NCI-H526 treated with DMSO at 0.1 percent for 48 hours (cell line): ENCODE results near the gene CRAT.

ENCODE experiments used
- DNase-seq: peaks from one replicate; lab custom pipeline; 2025; lab: John Stamatoyannopoulos, UW

CRAT gene

DNA sequence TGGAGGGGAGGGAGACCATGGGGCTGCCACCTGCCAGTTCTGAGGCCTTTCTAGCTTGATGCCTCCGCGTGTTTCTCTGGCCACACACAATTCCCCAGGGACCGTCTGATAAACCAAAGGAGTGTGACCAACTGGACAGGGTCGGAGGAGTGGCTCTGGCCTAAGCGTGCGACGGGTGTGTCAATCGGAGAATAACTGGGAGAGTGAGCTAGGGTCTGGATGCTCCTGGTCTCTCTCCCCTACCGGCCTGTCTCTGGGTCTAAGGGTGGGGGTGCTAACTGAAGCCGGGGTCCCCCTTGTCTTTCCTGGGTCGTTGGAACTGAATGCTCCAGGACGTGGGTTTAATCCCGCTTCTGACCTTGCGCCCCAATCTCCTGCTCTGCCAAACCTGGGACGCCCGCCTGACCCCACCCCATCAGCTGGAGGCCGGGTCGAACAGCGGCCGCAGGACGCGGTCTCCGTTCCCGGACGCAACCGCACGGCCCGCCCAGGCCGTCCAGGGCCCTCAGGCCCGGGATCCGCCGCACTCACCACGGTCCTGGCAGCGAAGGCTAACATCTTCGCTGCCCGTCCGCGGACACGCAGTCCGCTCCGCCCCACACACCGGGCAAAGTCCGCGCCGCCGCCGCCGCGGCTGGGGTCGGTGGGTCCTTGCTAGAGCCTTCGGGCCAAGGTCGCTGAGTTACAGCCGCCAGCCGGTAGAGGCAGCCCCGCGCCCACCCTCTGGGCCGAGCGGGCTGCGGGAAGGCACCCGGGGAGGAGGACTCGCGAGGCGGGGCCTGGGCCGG is 447 bp downstream of the CRAT start:
- DNase-seq, result peak; percentile 7

DNA sequence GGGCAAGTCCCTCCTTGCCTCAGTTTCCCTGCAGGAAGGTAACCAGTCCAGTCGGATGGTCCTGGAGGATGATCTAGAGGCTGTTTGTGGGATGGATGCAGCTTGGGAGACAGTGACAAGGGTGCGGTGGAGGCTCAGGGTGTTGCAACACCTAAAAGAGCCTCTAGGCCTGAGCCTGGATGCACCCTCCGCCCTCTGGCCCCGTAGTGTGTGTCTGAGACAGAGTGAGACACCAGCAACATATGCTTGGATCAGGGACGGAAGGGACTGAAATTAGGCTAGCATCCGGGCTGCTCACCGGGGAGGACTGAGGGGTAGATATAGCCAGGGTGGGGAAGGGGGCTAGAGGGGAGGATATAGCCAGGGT is 1.1 kb downstream of the CRAT start:
- no peak for DNase-seq

DNA sequence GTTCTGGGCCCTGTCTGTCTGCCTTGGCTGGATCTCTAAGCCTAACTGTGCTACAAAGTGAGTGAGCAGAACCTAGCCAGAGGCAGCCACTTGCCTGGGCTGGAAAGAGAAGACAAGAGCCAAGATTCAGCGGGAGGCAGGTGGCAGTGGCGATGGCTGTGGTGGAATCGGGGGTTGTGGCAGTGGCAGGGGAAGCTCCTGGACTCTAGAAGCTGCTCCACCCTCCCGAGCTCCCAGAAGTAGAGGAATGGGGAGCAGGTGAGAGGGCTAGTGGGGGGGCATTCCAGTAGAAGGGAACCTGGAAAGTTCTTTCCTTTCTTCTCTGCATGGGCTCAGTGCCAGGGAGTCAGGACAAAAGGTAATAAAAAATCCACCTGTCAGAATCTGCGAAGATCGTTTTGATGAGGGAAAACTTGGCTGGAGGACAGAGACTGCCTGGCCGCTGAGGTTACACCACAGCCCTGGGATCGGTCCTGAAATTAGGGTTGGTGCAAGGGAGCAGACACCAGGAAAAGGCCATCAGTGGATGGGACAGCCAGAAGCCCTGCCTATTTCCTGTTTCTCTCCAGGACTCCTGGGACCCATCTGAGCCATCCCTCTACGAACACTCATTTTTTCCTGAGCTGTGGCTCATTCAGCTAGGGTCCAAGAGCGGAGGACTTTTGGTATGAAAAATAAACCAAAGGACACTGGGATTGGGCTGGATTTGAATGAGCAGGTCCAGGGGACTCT is 1.6 kb downstream of the CRAT start:
- no peak for DNase-seq

DNA sequence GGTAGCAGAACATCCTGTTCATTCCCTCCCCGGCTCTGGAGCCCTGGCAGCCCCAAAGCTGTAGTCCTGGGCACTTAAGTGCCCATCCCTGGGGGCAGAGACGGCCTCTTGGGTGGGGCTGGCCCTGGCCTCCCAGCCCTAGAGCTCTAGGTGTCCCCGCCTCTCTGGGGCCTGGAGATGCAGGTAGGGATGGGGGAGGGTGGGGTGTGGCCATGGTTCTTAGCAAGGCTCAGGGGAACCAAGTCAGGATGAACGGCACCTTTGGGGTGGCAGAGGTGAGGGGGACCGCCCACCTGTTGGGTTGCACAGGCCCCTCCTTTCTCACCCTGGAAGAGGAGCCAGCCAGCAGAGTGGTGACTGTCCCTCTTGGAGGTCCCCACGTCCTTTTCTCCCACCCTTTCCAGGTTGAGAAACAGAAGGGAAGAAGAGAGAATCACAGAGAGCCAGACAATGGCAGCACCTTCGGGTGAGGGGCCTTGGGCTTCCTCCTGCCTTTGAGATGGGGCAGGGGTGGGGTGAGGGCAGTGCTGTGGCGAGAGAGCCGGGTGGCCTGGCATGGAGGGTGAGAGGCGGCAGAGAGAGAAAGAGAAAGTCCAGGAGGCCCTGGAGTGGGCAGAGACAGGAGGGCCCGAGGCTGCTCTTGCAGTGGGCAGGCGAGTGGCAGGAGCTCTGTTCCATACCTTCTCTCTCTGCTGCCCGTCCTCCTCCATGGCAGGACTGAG is 2.3 kb downstream of the CRAT start:
- no peak for DNase-seq

DNA sequence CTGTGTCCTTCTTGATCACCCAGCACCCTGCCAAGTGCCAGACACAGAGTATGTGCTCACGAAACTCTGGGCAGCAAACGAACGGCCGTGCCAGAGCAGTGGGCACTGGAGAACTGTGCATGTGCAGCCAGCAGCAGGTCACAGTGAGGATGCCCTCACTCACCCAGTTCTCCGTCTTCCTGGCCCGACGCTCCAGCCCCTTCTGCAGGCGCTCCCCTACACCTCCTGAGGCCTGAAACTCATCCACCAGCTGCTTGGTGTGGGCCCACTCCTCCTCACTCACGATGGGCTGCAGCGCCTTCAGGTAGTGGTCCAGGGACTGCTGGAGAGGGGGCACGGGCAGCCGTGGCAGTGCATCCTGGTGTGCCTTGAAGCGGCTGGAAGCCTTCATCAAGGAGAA is 2.9 kb downstream of the CRAT start:
- no peak for DNase-seq

DNA sequence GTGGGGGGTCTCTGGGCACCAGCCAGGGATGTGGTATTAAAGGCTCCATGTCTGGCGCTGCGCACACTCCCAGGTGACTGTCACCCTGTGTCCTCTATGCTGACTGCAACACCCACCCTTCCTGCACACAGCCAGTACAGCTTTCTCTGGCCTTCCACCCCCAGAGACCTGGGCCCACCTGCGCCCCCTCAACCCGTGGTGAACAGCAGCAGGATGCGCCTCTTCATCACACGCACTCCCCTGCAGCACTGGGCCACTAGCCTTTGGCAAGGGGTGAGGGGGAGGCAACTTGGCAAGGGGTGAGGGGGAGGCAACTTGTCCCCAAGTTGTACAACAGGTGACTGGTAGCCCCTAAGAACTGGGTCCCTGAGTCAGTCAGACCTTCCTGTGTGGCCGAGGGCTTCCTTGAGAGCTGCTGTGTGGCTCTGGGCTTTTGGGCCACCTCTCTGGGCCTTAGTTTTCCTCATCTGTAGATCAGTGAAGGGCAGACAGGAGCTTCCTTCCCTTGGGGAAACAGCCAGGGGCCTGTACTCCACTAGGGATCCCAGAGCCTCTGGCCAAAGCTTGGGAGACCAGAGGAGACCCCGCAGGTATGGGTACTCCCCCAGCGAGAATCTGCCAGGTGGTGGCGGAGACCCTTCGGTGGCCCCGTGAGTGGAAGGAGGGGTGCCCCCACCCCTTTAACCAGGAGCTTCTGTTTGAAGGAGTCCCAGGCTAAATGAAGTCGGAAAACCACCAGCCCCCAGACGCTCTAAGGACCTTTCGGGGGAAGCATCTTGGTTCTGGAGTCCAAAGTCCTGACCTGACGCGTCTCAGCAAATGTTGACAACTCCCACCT is 4.5 kb downstream of the CRAT start:
- no peak for DNase-seq

DNA sequence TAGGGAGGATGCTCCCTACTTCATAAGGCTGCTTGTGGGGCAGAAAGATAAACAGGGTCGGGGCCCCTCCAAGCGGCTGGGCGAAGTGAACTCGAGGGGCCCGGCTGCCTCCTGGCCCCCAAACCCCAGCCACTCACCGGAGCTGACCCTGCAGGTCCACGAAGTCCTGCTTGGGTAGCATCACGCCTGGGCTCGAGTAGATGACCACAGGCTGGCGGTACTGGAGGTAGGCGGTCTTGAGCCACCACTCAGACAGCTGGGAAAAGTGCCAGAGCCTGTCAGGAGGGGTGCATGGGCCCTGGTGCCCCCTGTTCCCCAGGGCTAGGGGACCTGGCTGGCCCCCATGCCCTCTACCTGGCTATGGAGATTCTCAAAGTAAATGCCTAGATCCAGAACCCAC is 6.5 kb downstream of the CRAT start:
- DNase-seq, result no peak

DNA sequence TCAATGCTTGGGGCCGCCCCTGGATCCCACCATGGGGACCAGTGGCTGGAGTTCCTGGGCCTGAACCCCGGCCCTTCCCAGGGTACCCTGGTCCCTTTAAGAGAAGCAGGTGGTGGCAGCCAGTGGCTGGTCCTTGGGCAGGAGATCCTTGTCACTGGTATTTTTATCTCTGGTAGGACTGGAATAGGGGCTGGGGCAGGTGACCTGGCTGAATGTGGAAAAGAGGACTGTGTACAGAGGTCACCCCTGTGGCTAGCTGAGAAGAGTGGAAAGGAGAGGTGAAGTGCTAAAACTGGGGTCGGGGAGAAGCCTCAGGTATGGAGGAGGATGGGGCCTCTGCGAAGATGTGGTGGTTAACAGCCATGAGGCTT is 7.0 kb downstream of the CRAT start:
- DNase-seq, result no peak

DNA sequence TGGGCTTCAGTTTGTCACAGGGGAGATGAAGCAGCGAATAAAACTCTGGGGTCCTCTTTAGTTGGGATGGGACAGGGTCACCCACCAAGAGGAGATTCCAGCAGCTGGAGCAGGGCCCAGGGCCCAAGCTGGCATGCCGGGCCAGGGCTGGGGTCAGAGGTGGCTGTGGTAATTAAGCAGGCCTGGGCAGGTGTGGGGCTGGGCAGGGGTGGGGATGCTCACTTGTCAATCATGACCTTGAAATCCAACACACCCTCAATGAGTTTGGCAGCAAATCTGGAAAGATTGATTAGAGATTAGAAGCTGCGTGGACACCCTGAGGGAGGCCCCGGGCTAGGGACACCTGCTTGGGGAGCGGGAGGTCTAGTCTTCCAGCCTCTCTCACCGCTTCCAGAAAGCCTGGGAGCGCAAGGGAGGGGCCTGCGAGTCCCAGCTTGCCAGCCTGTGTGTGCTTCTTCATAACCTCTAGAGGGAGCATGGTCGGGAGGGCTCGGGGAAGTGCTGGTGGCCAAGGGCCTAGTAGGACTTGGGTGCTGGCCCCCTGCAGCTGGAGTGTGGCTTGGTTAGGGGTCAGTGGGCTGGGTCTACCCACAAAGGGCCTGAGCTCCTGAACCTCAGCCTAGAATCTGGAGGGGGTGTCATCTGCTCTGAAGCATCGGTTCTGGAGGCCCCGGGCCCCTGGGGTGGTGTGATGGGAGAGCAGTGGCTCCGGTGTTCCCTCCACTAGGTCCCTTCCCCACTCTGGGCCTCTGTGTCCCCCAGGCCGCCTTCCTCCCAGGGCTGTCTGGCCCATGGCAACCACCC is 7.6 kb downstream of the CRAT start:
- DNase-seq, result peak; percentile 4

DNA sequence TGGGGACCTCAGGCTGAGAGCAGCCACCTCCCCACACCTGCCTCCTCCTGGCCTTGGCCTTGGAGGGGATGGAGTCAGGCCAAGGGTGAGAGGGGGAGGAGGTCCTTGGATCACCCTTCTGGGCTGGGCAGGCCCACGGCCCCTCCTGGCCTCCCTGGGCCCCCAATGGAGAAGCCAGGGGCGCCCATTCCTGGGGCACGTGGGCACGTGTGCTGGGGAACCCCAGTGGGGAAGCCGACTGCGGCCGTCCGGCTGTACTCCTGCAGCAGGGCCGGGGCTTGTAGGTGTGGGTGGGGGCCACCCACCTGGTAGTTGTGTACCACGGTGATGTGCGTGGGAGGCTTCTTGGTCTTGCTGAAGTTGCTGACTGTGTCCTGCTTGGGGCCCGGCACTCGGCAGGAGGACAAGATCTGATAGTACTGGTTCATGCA is 8.5 kb downstream of the CRAT start:
- no peak for DNase-seq

DNA sequence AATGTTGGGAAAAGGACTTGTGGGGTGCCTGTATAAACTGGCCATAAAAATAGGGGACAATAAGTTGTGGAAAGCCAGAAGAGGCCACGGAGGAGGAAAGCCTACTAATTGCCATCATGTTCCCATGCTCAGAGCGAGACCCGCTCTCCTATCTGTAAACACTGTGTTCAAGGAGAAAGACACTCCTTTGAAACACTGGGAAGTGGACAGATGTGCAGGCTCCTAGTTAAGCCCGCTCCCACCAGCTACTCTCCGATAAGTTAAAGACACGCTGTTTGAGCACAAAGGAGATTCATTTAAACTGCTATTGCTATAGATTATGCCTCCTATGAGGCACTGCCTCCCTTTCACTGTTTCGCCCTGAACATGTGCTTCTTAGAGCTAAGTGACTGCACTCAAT is 9.3 kb downstream of the CRAT start:
- DNase-seq, result no peak

DNA sequence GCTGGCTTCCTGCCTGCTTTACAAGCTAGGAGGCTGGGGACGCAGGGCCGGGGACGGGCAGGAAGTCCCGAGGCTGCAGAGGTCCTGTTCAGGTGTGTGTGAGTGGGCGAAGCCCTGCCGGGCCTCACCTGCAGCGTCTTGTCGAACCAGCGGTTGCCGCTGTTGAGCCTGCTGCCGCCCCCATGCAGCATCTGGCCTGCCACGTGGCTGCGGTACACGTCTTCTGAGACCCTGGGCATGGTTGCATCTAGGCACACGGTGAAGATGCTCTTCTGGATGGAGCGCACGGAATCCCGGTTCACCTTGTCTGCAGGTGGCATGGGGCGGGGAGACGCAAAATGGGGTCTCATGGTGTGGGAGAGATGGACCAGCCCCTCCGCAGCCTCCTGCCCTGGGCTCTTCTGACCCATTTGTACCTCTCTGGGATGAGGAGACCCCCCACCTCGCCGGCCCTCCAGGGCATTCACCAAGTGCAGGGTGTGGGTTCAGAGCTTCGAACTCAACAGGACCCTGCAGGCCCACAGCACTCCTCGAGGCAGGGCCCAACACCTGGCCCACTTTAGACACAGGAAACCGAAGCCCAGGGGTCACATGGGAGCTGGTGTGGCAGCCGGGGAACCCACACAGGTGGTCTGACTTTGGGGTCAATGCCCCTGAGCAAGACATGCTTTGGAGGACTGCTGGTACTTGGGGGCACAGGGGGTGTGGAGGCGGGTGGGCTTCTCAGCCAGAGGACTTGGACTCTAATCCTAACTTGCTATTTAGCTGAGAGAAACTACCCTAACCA is 10.0 kb downstream of the CRAT start:
- DNase-seq, result no peak

DNA sequence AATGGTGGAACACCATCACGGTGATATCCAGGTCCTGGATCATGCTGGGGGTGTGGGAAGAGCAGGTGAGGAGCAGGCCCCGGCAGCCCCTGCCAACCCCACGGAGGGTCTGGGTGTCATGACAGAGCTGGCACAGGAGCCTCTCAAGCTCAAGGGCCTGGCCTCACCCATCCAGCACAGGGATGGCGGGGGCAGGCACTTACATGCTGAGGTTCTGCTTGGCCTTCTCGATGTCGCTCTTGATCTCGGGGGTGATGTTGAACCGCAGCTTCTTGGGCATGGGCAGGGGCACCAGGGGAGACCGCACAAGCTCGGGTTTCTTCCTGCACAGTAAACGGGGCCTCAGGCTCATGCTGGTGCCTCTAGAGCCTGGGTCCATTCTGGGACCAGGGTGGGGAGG is 12.3 kb downstream of the CRAT start:
- DNase-seq, result no peak

DNA sequence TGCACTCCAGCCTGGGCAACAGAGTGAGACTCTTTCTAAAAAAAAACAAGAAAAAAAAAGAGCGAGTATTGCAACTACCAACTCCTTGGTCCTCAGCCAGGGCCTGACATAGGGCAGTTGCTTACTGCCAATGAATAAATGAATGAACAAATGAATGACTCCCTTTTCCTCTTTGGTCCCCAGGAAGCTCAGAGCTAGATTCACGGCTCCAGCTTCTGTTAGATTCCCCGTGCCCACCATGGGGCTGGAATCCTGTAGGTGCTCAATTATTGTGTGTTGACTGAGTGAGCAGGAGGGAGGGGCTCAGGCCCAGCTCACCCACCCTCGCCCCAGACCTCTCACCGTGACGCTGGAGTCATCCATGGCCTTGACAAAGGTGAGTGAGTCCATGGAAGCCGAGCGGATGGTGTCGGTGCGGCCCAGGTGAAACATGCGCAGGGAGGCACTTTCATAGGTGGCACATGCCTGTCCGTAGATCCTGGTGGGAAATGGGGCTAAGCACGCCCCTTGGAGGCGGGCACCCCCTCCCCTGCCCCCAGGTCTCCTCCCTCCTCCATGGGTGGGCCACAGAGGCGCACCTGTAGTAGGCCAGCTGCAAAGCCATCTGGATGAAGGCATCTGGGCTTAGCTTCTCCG is 12.8 kb downstream of the CRAT start:
- DNase-seq, result no peak

DNA sequence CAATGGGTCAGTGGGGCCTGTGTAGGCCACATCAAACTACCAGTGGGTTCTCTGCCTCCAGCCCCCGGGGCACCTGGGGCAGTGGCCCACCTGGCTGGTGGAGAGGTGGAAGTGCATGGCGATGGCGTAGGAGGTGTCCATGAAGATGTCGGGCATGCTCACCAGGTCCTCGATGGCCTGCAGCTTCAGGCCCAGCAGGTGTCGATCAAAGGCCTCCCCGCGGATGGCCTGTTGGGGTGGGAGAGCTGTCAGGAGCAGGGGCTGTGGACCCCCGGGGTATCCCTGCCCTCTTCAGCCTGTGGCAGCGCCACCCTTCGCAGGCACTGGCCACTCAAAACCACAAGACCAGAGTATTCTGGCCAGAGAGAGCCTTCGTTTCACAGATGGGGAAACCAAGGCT is 14.7 kb downstream of the CRAT start:
- DNase-seq, result no peak

DNA sequence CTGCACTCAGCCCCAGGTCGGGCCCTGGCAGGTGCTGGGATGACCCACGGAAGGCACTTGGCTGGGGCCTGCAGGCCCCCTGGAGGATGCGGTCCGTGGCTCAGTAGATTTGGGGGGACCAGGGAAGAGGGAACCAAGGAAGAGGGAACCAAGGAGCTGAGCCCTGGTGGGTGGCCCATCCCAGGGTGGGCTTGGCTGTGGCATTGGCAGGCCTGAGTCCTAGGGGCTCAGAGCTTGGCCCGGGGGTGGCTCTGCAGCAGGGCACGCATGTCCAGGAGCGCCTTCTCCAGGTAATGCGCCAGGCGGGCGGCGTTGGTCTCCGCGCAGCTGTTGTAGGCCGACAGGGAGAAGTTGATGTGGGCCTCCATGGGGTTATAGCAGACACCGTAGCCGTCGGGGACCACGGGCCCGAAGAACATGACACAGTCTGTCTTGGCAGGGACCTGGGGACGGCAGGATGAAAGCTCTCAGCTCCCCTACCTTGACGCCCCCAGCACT is 15.4 kb downstream of the CRAT start:
- no peak for DNase-seq

DNA sequence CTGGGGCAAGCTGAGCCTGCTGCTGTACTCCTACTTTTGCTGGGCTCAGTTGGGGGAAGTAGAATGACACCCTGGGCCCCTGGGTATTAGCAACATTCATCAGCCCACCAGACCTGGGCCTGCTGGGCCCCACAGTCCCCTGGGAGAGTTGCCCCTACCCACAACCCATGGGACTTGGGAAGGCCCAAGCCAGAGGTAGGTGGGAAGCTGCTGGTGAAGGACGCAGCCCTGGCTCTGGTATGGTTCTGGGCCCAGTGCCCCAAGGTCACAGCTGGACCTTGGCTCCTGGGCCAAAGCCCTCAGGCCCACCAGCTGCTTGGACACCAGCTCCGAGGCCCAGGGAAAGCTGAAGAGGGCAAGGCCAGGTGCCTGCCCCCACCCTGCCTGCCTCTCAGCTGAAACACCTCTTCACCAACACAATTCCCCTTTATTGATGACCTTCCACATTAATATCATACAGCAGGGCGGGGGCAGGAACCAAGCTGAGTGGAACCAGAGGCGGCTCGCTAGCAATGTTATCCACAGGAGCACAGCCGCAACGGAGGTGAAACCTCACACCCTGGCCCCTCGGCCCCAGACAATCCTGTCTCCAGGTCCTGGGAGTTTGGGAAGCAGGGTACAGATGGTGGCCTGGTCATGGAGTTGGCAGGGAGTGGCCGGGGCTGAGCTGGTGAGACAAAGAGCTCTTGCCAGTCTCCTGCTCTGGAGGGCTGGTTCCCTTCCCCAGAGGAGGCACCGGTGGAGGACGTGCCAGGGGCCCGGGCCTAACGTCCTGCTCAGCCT is 16.0 kb downstream of the CRAT start:
- DNase-seq, result no peak

DNA sequence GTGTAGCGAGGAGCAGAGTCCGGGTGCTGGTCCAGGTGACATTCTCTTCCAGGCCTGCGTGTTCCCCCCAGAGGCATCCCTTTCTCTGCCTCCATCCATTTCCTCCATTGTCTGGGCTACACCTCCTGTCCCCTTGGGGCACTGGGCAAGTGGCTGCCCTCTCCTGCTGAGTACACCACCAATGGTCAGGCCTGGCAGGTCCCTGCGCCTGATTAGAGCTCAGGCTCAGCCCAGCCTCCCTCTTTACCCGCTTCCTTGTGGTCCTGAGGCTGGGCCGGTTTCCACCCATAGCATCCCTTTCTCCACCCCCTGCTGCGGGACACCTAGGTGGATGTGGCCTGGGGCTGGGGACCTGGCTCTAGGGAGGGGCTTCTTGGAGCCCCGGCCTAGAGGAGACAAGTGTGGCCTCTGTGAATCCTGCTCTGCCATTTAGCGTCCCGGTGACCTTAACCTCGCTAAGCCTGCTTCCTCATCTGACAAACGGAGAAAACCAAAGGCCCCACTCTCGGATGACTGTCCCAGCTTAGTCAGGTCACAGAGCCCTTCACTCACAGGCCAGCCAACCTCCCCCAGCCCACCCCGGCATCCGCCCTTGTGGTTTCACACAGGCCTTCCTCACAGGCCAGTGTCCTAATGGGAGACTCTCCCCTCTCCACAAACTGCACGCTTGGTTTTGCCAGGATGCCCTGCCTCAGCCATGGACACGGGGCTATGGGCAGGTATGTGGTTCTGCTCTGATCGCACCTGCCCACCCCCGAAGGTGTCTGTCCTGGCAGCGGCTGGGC is 16.8 kb downstream of the CRAT start:
- DNase-seq, result no peak
